PC-9 (cell line): ENCODE measurements around the gene CD274. TPM values are rescaled to one million over a fixed set of nuclear protein-coding genes. Genes with fewer than 3 reads are reported as not detected.

Source experiments
- BruUV-seq: library from RNA; stranded (reverse); fragments of 400-500 nt; replicated peaks from 2 replicates; lab custom pipeline; 2021; lab: Mats Ljungman, UMichigan
- CTCF ChIA-PET: fragments of 300-600 bp; sonication (Branson Sonifier 250); formaldehyde crosslinking; loops from one replicate; lab custom pipeline; 2022; ENCODE audit warnings: antibody characterized with exemption; lab: Charles Lee
- POLR2A ChIA-PET: fragments of 300-600 bp; sonication (Branson Sonifier 250); formaldehyde crosslinking; loops from one replicate; lab custom pipeline; 2022; ENCODE audit warnings: antibody characterized with exemption; ENCODE audit not compliant: unreplicated experiment; lab: Charles Lee
- DNase-seq, 2 experiments: peaks; one replicate each; pipeline versions ENCODE4 v3.0.0 to v3.0.0-alpha.2; 2015 to 2022; ENCODE audit warnings: mixed read lengths in 1 of 2
- H2AFZ ChIP-seq: fragments of 200-600 bp; sonication (generic); 2 replicates; pipeline ENCODE4 v1.8.1; 2017; ENCODE audit warnings: antibody characterized with exemption
- H3F3A ChIP-seq: fragments of 200-600 bp; sonication (generic); 2 replicates; pipeline ENCODE4 v1.8.1; 2017; ENCODE audit warnings: antibody characterized with exemption, mild to moderate bottlenecking, low read depth; ENCODE audit not compliant: insufficient read depth
- H3K27ac ChIP-seq: fragments of 200-600 bp; sonication (generic); 2 replicates; pipeline ENCODE4 v1.6.1; 2016; ENCODE audit warnings: mixed run types
- H3K27me3 ChIP-seq: fragments of 200-600 bp; sonication (generic); 2 replicates; pipeline ENCODE4 v1.6.1; 2016; ENCODE audit warnings: low read depth, mixed run types; ENCODE audit not compliant: insufficient read depth
- H3K36me3 ChIP-seq: fragments of 200-600 bp; sonication (generic); 2 replicates; pipeline ENCODE4 v1.6.1; 2016; ENCODE audit warnings: low read depth, mixed run types
- H3K4me1 ChIP-seq: fragments of 200-600 bp; sonication (generic); replicated peaks from 2 replicates; pipeline ENCODE4 v1.6.1; 2016; ENCODE audit warnings: mixed run types; ENCODE audit not compliant: insufficient read depth
- H3K4me2 ChIP-seq: fragments of 200-600 bp; sonication (generic); 2 replicates; pipeline ENCODE4 v1.6.1; 2017; ENCODE audit warnings: mixed run types
- H3K4me3 ChIP-seq: fragments of 200-600 bp; sonication (generic); 2 replicates; pipeline ENCODE4 v1.6.1; 2016; ENCODE audit warnings: mixed run types
- H3K79me2 ChIP-seq: fragments of 200-600 bp; sonication (generic); 2 replicates; pipeline ENCODE4 v1.6.1; 2017; ENCODE audit warnings: low read depth, mixed run types
- H3K9me2 ChIP-seq: fragments of 200-600 bp; sonication (generic); 2 replicates; pipeline ENCODE4 v1.8.1; 2017; ENCODE audit warnings: mild to moderate bottlenecking; ENCODE audit not compliant: insufficient read depth
- H3K9me3 ChIP-seq: fragments of 200-600 bp; sonication (generic); 2 replicates; pipeline ENCODE4 v1.8.1; 2016; ENCODE audit warnings: low read depth; ENCODE audit not compliant: insufficient read depth
- H4K20me1 ChIP-seq: fragments of 200-600 bp; sonication (generic); 2 replicates; pipeline ENCODE4 v1.8.1; 2017; ENCODE audit not compliant: insufficient read depth
- EZH2 ChIP-seq: fragments of 200-600 bp; sonication (generic); IDR thresholded peaks from 2 replicates; pipeline ENCODE4 v1.8.0; 2017; ENCODE audit warnings: antibody characterized with exemption, low read depth
- intact Hi-C: fragments of 100-400 bp; cut with micrococcal nuclease; formaldehyde crosslinking; loops from one replicate; pipeline ENCODE4 v1.10.0; 2022; ENCODE audit not compliant: unreplicated experiment
- total RNA-seq: library from RNA; stranded (reverse); gene quantifications from 2 replicates; pipeline ENCODE4 v1.2.3, GENCODE V29; 2021
- TF ChIP-seq, protein P1 (sequence below): fragments of 200-600 bp; sonication (generic); conservative IDR thresholded peaks from 2 replicates; pipeline ENCODE4 v1.6.1; 2017; ENCODE audit warnings: mixed run types, antibody characterized with exemption, mild to moderate bottlenecking, moderate library complexity

Gene CD274
- total RNA-seq, 1 experiment from 2014 or later: 4.4 TPM

DNA sequence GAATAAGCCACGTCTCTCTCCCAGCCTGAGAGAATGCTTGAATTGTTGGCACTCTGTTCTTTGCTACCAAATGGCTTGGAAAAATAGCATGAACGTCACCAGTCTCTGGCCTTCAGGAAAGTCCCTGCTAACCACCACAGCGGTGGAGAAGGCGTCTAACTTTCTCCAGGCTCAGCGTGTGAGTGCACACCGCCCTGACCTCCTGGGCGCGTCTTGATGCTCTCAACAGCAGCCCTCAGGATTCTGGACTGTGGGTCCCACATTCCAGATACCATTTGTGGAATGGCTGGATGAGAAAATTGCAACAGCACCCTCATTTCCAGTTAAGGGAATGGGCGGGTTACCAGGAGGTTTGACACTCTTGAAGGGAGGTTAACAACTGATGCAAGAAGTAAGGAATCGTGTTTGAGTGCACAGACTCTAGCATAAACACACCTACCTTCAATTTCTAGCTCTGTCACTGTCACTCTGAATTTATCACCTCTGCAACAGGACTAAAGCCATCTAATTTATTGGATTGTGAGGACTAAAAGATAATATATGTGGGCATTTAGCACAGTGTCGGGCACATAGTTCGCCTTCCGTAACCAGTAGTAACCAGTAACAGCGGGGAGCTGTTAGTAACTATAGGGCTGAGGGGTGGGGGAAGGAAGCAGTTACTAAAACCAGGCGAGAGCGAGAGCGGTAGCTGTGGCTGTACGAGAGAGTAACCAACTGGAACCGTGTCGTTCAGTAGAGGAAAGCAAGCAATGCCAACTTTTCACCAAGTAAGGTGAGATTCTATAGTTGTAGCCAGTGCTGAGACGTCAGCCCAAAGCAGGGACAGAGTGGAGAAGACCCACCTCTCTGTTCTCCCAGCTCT, 11.8 kb upstream of the CD274 start:
- TSS peak; percentile 92 for BruUV-seq
- H3K4me1 ChIP-seq: peaks cover 24% of the 10 kb centered on the region
- no peaks in the 10 kb centered on the region for H3K9me3 ChIP-seq
- DNase-seq: no peak
- intact Hi-C loops: loop anchor here (5.0 to 10.0 kb wide), 2 partner anchors 454 to 681 kb away; partner anchors contain the start of gene JAK2
- H3K4me2 ChIP-seq: peak overlapping the region; percentile 98
- POLR2A ChIA-PET: interaction anchor here (0.9 kb wide), 1 partner anchor 252 kb away, joined by 11 read pairs; no protein-coding TSS in a partner anchor
- H3K4me3 ChIP-seq: peak overlapping the region; percentile 80
- no peaks in the 10 kb centered on the region for H4K20me1 ChIP-seq
- no peaks in the 10 kb centered on the region for H3K9me2 ChIP-seq
- CTCF ChIA-PET: no interaction called here
- peak overlapping the region; percentile 84 for H3K27ac ChIP-seq
- peaks cover 28% of the 10 kb centered on the region; the same call in 1 of the 2 replicates for H3F3A ChIP-seq
- peak overlapping the region; percentile 55; the same call in 1 of the 2 replicates for H2AFZ ChIP-seq
- H3K27me3 ChIP-seq: no peaks in the 10 kb centered on the region
- TF ChIP-seq, protein P1, sequence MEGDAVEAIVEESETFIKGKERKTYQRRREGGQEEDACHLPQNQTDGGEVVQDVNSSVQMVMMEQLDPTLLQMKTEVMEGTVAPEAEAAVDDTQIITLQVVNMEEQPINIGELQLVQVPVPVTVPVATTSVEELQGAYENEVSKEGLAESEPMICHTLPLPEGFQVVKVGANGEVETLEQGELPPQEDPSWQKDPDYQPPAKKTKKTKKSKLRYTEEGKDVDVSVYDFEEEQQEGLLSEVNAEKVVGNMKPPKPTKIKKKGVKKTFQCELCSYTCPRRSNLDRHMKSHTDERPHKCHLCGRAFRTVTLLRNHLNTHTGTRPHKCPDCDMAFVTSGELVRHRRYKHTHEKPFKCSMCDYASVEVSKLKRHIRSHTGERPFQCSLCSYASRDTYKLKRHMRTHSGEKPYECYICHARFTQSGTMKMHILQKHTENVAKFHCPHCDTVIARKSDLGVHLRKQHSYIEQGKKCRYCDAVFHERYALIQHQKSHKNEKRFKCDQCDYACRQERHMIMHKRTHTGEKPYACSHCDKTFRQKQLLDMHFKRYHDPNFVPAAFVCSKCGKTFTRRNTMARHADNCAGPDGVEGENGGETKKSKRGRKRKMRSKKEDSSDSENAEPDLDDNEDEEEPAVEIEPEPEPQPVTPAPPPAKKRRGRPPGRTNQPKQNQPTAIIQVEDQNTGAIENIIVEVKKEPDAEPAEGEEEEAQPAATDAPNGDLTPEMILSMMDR: no peak
- TF ChIP-seq EZH2: no peak
- H3K36me3 ChIP-seq: no peaks in the 10 kb centered on the region
- H3K79me2 ChIP-seq: no peaks in the 10 kb centered on the region

DNA sequence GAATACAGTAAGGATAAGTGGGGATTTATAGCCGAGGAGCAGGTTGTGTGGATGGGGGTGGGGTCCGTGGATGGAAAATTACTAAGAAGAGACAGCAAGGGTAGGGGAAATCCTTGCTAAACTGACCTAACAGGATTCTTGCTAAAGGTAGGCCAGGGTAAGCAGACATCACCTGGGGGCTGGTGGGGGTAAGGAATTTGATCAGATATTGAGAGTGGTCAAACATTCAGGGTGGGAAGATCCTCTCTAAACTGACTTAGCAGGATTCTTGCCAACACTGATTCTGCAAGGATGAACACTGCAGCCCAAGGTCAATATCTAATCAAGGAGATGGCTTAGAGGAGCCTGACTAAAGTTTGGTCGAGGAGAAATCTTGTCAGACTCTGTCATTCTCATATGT, 9.9 kb upstream of the CD274 start:
- H3K4me1 ChIP-seq: peaks cover 25% of the 10 kb centered on the region
- H3K27ac ChIP-seq: no peak overlapping the region
- no peak overlapping the region for H2AFZ ChIP-seq
- H3K9me2 ChIP-seq: no peaks in the 10 kb centered on the region
- intact Hi-C loops: no loop called here
- H3K4me2 ChIP-seq: no peak overlapping the region
- H3K27me3 ChIP-seq: no peaks in the 10 kb centered on the region
- POLR2A ChIA-PET: interaction anchor here (0.6 kb wide), 1 partner anchor 836 kb away, joined by 3 read pairs; no protein-coding TSS in a partner anchor
- TF ChIP-seq, protein P1: no peak
- TF ChIP-seq EZH2: no peak
- no peak for DNase-seq
- no peak overlapping the region for H3K4me3 ChIP-seq
- peaks cover 26% of the 10 kb centered on the region; the same call in 1 of the 2 replicates for H3F3A ChIP-seq
- CTCF ChIA-PET: no interaction called here
- no peaks in the 10 kb centered on the region for H3K9me3 ChIP-seq
- no TSS peak for BruUV-seq
- H3K79me2 ChIP-seq: no peaks in the 10 kb centered on the region
- H4K20me1 ChIP-seq: no peaks in the 10 kb centered on the region
- H3K36me3 ChIP-seq: no peaks in the 10 kb centered on the region

DNA sequence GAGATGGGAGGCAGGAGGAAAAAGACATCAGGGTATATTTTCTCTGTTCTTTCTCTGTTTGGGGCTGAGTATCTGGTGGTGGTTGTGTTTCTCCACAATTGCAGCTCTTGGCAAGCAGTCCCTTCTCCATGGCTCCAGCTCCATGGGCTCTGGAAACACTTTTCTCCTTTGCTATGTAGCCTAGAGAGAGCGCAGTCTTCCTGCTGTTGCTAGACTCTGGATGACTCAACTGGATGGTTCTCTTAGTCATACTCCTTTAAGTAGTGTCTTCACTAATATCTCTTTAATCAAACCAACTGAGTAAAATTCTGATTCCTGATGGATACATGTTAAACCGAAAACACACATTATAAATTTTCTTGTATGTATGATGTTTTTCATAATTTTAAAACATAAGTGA, 9.3 kb upstream of the CD274 start:
- intact Hi-C loops: no loop called here
- no peak for DNase-seq
- no TSS peak for BruUV-seq

More for the DNA sequence above, 9.3 kb upstream of the CD274 start:
- no peaks in the 10 kb centered on the region for H3K9me2 ChIP-seq
- no peak for TF ChIP-seq EZH2
- no peaks in the 10 kb centered on the region for H4K20me1 ChIP-seq
- peaks cover 25% of the 10 kb centered on the region for H3K4me1 ChIP-seq
- ChIA-PET CTCF (no interaction called here), POLR2A (interaction anchor here (0.6 kb wide), 1 partner anchor 836 kb away, joined by 3 read pairs; no protein-coding TSS in a partner anchor)
- no peak overlapping the region for H2AFZ ChIP-seq
- H3K4me3 ChIP-seq: no peak overlapping the region
- H3F3A ChIP-seq: peaks cover 20% of the 10 kb centered on the region
- H3K79me2 ChIP-seq: no peaks in the 10 kb centered on the region
- no peaks in the 10 kb centered on the region for H3K36me3 ChIP-seq
- no peak overlapping the region for H3K4me2 ChIP-seq
- H3K27ac ChIP-seq: no peak overlapping the region
- no peaks in the 10 kb centered on the region for H3K9me3 ChIP-seq
- H3K27me3 ChIP-seq: no peaks in the 10 kb centered on the region
